Effector memory CD8-positive, alpha-beta T cell (primary cell): Measurements from ENCODE around the gene OR10V1.
A peak's percentile ranks its signal among the peaks of the same experiment; 100 is the strongest.
"Not testable (repeated sequence)": the region's sequence is repeated elsewhere in the genome, so short reads cannot be mapped to it uniquely, and the experiment has no call there.

ENCODE experiments used
- ATAC-seq: fragments of 150-1000 bp; cut with Tn5 transposase; replicated peaks from 2 replicates; pipeline ENCODE4 v1.10.0; 2021; ENCODE audit warnings: mild to moderate bottlenecking, moderate library complexity
- DNase-seq, 3 experiments: peaks; one replicate each; pipeline ENCODE4 v3.0.0; 2021
- H3K27ac Mint-ChIP-seq, 2 donors: one replicate each; pipeline ENCODE4 v1.8.0; 2022; ENCODE audit warnings: mild to moderate bottlenecking in 2 of 2, mixed read lengths in 2 of 2, moderate library complexity in 2 of 2
- H3K27me3 Mint-ChIP-seq, 2 donors: one replicate each; pipeline ENCODE4 v1.8.0; 2022; ENCODE audit warnings: mixed read lengths in 2 of 2
- H3K36me3 Mint-ChIP-seq: one replicate; pipeline ENCODE4 v1.8.0; 2022; ENCODE audit warnings: mild to moderate bottlenecking, moderate library complexity, mixed read lengths; ENCODE audit not compliant: insufficient read depth
- H3K4me1 Mint-ChIP-seq, 2 donors: one replicate each; pipeline ENCODE4 v1.8.0; 2022; ENCODE audit warnings: low read depth in 2 of 2, mixed read lengths in 2 of 2
- H3K4me3 Mint-ChIP-seq, 2 donors: one replicate each; pipeline ENCODE4 v1.8.0; 2022; ENCODE audit warnings: mild to moderate bottlenecking in 2 of 2, mixed read lengths in 2 of 2, moderate library complexity in 2 of 2
- H3K9me3 Mint-ChIP-seq, 2 donors: one replicate each; pipeline ENCODE4 v1.8.0; 2022; ENCODE audit warnings: mixed read lengths in 2 of 2

The OR10V1 gene

DNA sequence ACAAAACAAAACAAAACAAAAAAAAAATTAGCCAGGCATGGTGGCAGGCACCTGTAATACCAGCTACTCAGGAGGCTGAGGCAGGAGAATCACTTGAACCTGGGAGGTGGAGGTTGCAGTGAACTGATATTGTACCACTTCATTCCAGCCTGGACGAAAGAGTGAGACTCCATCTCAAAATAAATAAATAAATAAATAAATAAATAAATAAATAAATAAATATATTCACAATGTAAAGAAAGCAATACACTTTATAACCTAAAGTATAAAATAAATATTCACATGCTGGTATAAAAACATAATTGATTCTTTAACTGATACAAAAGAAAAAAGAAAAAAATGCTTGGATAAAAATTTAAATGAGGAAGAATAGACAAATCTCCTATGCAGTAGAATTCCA, 10.1 kb downstream of the OR10V1 start:
- ATAC-seq, DNase-seq, H3K4me1 Mint-ChIP-seq, H3K9me3 Mint-ChIP-seq, H3K4me3 Mint-ChIP-seq, H3K27ac Mint-ChIP-seq, H3K36me3 Mint-ChIP-seq: not testable (repeated sequence)
- peaks cover 47 to 51% of the 10 kb centered on the region in 2 donors for H3K27me3 Mint-ChIP-seq

DNA sequence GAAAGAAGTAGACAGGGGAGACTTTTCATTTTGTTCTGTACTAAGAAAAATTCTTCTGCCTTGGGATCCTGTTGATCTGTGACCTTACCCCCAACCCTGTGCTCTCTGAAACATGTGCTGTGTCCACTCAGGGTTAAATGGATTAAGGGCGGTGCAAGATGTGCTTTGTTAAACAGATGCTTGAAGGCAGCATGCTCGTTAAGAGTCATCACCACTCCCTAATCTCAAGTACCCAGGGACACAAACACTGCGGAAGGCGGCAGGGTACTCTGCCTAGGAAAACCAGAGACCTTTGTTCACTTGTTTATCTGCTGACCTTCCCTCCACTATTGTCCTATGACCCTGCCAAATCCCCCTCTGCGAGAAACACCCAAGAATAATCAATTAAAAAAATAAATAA, 13.5 kb downstream of the OR10V1 start:
- not testable (repeated sequence) for H3K4me1 Mint-ChIP-seq, H3K36me3 Mint-ChIP-seq, H3K9me3 Mint-ChIP-seq, DNase-seq, ATAC-seq, H3K4me3 Mint-ChIP-seq, H3K27ac Mint-ChIP-seq
- H3K27me3 Mint-ChIP-seq, result peaks cover 29 to 35% of the 10 kb centered on the region in 2 donors

DNA sequence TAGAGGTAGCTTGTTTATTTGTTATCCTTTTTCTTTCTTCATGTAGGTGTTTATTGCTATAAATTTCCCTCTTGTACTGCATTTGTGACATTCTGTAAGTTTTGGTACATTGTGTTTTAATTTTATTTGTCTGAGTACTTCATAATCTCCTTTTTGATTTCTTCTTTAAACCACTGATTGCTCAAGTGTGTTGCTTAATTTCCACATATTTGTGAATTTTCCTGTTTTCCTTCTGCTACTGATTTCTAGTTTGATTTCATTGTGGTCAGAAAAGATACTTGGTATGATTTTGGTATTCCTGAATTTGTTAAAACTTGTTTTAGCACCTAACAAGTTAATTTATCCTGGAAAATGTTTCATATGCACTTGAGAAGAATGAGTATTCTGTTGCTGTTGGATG, 15.1 kb downstream of the OR10V1 start:
- Mint-ChIP-seq H3K27me3 (peaks cover 16 to 20% of the 10 kb centered on the region in 2 donors), H3K36me3 (no peaks in the 10 kb centered on the region), H3K9me3 (peaks cover 0 to 3% of the 10 kb centered on the region in 2 donors), H3K4me1 (no peaks in the 10 kb centered on the region), H3K4me3 (no peak overlapping the region), H3K27ac (no peak overlapping the region)
- no peak for DNase-seq
- ATAC-seq, result no peak

DNA sequence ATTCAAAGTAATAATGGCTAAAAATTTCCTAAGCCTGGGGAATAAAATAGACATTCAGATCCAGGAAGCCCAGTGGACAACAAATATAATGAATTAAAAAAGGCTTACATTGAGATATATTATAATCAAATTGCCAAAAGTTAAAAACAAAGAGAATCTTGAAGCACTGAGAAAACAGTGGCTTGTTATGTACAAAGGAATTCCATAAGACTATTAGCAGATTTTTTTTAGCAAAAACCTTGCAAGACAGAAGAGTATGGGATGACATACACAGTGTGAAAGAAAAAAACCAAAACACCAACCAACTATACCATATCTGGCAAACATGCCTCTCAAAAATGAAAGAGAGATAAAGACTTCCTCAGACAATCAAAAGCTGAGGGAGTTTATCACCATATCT, 20.7 kb downstream of the OR10V1 start:
- no peak for DNase-seq
- no peak for ATAC-seq
- Mint-ChIP-seq H3K4me3 (no peak overlapping the region), H3K4me1 (no peaks in the 10 kb centered on the region), H3K27ac (no peak overlapping the region), H3K27me3 (peaks cover 19 to 27% of the 10 kb centered on the region in 2 donors), H3K36me3 (no peaks in the 10 kb centered on the region), H3K9me3 (peaks cover 7 to 13% of the 10 kb centered on the region in 2 donors)

DNA sequence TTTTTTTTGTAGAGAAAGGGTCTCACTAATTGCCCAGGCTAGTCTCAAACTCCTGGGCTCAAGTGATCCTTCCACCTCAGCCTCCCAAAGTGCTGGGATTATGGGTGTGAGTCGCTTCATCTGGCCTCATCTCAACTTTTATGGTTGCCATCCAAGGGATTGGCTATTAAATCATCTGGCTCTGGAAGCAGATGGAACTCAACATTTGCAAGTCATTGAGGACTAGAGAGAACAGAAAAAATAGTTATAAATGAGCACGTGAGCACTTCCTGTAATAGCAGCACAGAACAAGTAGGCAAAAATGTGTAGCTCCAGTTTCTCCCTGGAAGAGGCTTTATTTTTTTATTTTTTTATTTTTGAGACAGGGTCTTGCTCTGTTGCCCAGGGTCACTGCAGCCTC, 22.5 kb downstream of the OR10V1 start:
- H3K36me3 Mint-ChIP-seq, result no peaks in the 10 kb centered on the region
- H3K4me1 Mint-ChIP-seq, result no peaks in the 10 kb centered on the region
- H3K4me3 Mint-ChIP-seq, result no peak overlapping the region
- peaks cover 27 to 28% of the 10 kb centered on the region in 2 donors for H3K27me3 Mint-ChIP-seq
- peaks cover 4 to 13% of the 10 kb centered on the region in 2 donors for H3K9me3 Mint-ChIP-seq
- no peak for ATAC-seq
- no peak overlapping the region for H3K27ac Mint-ChIP-seq
- DNase-seq, result no peak

DNA sequence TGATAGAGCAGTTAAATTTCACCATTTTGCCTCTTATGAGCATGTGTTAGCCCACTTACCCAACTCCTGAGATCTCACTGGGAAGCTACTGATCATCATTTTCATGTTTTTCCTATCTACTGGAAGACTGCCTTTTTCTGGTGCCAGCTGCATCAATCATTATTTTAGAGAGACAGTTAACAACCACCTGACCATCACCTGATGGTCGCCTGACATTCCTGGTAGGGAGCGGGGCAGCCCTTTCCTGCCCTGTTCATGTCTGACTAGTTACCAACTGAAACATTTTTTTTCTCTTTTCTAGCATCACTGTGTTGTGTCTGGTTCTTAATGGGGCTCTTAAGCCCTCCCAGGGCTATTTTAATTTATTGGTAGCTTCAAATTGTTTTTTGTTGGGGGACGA, 24.6 kb downstream of the OR10V1 start:
- ATAC-seq (no peak), DNase-seq (no peak)
- Mint-ChIP-seq H3K4me3 (no peak overlapping the region), H3K27me3 (peaks cover 40 to 47% of the 10 kb centered on the region in 2 donors), H3K36me3 (no peaks in the 10 kb centered on the region), H3K4me1 (no peaks in the 10 kb centered on the region), H3K27ac (no peak overlapping the region), H3K9me3 (peaks cover 4 to 13% of the 10 kb centered on the region in 2 donors)

DNA sequence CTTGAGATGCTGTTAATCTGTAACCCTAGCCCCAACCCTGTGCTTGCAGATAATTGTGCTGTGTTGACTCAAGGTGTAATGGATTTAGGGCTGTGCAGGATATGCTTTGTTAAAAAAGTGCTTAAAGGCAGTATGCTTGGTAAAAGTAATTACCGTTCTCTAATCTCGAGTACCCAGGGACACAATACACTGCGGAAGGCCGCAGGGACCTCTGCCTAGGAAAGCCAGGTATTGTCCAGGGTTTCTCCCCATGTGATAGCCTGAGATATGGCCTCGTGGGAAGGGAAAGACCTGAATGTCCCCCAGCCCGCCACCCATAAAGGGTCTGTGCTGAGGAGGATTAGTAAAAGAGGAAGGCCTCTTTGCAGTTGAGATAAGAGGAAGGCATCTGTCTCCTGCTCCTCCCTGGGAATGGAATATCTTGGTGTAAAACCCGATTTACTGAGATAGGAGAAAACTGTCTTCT, 32.4 kb downstream of the OR10V1 start:
- not testable (repeated sequence) for H3K27ac Mint-ChIP-seq, H3K9me3 Mint-ChIP-seq, H3K4me3 Mint-ChIP-seq, ATAC-seq, H3K4me1 Mint-ChIP-seq, DNase-seq, H3K36me3 Mint-ChIP-seq
- H3K27me3 Mint-ChIP-seq, result peaks cover 31 to 44% of the 10 kb centered on the region in 2 donors

DNA sequence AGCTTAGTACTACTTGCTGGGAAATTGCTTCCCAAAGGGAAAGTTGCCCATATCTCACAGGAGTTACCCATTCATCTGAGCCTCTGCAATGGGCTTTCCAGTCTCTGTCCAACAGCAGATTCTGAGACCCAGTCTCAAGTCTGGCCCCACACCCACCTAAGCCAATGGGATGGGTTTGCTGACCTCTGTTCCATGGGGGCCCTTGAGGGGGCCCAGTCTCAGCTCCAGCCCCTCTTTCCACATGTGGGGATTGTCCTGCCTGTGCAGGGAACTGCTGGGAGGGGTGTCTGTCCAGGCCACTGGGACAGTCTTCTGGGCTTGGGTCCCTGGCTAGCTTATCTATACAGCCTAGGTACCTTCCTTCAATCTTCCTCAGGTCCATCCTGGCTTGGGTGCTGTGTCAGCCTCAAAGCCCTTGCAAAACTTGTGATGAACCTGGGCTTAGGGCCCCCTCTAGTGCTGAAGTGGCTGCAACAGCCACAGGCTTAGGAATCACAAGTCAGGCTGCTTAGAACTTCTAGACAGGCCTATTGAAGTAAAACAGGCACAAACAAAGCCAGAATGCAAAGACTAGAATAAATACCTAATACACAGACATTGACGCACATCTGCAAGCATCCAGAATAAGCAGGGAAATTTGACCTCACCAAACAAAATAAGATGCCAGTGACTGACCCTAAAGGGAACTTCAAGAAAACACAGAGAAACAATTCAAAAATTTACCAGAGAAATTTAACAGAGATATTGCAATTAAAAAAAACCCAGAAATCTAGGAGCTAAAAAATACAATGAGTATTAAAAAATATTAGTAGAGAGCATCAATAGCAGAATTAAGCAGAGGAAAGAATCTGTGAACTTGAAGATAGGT, 33.1 kb downstream of the OR10V1 start:
- H3K9me3 Mint-ChIP-seq, result no peaks in the 10 kb centered on the region
- no peaks in the 10 kb centered on the region for H3K4me1 Mint-ChIP-seq
- peak; percentile 38 to 46 (median 41) for DNase-seq

DNA sequence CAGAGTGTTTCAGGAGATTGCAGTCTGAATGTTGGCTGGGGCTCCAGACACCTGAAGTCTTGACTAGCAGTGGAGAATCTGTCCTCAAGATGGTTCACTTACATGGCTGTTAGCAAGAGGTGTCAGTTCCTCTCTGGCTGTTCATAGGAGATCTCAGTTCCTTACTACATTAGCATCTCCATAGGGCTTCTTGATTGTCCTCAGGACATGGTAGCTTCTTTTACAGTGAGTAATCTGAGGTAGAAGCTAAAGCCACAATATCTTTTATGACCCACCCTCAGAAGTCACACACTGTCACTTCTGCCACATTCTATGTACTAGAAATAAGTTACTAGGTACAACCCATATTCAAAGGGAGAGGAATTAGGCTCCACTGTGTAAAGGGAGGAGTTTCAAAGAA, 34.3 kb downstream of the OR10V1 start:
- Mint-ChIP-seq H3K27me3 (peaks cover 23 to 33% of the 10 kb centered on the region in 2 donors), H3K9me3 (no peaks in the 10 kb centered on the region), H3K36me3 (no peaks in the 10 kb centered on the region), H3K27ac (no peak overlapping the region), H3K4me1 (no peaks in the 10 kb centered on the region), H3K4me3 (no peak overlapping the region)
- ATAC-seq (no peak), DNase-seq (no peak)

More for the DNA sequence above, 33.1 kb downstream of the OR10V1 start:
- Mint-ChIP-seq H3K27me3 (peaks cover 31 to 42% of the 10 kb centered on the region in 2 donors), H3K4me3 (no peak overlapping the region), H3K36me3 (no peaks in the 10 kb centered on the region), H3K27ac (no peak overlapping the region)
- peak; percentile 84 for ATAC-seq

DNA sequence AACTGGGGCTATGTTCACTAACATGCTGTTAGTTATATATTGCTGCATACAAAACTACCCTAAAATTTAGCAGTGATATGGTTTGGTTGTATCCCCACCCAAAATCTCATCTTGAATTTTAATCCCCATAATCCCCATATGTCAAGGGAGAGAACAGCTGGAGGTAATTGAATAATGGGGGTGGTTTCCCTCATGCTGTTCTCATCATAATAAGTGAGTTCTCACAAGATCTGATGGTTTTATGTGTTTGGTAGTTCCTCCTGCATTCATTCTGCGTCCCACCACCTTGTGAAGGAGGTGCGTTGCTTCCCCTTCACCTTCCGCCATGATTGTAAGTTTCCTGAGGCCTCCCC, 34.9 kb downstream of the OR10V1 start:
- H3K27ac Mint-ChIP-seq, result no peak overlapping the region
- H3K4me1 Mint-ChIP-seq, result no peaks in the 10 kb centered on the region
- no peaks in the 10 kb centered on the region for H3K36me3 Mint-ChIP-seq
- H3K9me3 Mint-ChIP-seq, result no peaks in the 10 kb centered on the region
- H3K27me3 Mint-ChIP-seq, result peaks cover 19 to 27% of the 10 kb centered on the region in 2 donors
- DNase-seq (no peak), ATAC-seq (no peak)
- H3K4me3 Mint-ChIP-seq, result no peak overlapping the region

DNA sequence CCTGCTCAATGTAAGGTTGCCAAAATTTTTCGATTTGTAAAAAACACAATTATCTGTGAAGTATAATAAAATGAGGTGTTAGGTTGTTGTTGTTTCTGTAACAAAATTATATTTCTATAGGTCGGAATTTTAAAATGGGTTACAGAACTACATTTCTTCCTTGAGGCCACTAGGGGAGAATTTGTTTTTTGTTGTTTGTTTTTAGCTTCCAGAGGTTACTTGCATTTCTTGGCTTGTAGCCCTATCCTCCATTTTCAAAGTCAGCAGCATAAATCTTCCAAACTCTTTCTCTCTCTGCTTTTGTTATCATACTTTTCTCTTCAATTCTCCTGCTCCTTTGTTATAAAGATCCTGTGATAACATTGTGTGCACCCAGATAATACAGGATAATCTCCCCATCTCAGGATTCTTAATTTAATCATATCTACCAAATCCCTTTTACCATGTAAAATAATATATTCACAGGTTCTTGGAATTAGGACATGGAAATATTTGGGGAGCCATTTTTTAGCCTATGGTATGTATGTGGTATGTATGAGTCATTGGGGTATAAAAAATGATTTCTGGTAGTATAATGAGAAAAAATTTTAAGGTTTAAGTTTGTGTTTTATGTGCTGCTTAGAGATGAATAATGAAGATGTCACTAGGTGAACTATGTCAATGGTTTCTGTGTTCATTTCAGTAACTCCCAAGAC, 35.4 kb downstream of the OR10V1 start:
- H3K4me3 Mint-ChIP-seq, result no peak overlapping the region
- H3K4me1 Mint-ChIP-seq, result no peaks in the 10 kb centered on the region
- no peak overlapping the region for H3K27ac Mint-ChIP-seq
- H3K9me3 Mint-ChIP-seq, result no peaks in the 10 kb centered on the region
- no peaks in the 10 kb centered on the region for H3K36me3 Mint-ChIP-seq
- peaks cover 15 to 25% of the 10 kb centered on the region in 2 donors for H3K27me3 Mint-ChIP-seq
- DNase-seq, result no peak
- ATAC-seq, result no peak

DNA sequence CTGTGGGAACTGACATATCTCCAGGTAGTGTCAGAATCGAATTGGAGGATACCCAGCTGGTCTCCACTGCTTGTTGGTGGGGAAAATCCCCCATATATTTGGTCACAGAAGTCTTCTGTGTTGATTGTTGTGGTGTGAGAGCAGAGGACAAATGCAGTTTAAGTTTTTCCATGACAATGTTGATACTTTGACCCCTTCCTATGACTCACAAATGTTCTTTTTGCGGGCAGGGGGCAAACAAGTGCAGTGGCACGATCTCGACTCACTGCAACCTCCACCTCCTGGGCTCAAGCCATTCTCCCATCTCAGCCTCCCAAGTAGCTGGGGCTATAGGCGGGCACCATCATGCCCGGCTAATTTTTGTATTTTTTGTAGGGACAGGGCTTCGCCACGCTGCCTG, 37.4 kb downstream of the OR10V1 start:
- ATAC-seq (no peak), DNase-seq (no peak)
- H3K4me1 Mint-ChIP-seq, result no peaks in the 10 kb centered on the region
- no peaks in the 10 kb centered on the region for H3K9me3 Mint-ChIP-seq
- H3K36me3 Mint-ChIP-seq, result no peaks in the 10 kb centered on the region
- no peak overlapping the region for H3K4me3 Mint-ChIP-seq
- peaks cover 12 to 14% of the 10 kb centered on the region in 2 donors for H3K27me3 Mint-ChIP-seq
- no peak overlapping the region for H3K27ac Mint-ChIP-seq

DNA sequence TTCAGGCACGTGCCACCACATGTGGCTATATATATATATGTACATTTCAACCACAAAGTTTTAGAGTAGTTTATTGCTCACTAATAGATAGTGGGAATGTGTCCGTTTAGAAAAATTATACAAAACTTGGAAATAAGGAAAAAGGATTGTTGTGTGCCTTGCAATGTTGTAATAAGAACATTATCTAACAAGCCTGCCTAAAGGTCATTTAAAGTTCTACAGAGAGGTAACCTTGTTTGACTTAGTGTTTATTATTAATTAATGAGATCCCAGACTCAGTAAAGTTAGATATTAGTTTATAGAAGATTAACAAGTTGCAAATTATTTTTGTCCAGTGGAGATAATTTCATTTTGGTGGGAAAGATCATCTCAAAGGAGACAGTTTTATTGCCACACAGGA, 39.4 kb downstream of the OR10V1 start:
- Mint-ChIP-seq H3K4me1 (peaks cover 3 to 4% of the 10 kb centered on the region in 2 donors), H3K9me3 (no peaks in the 10 kb centered on the region), H3K27me3 (peaks cover 6 to 7% of the 10 kb centered on the region in 2 donors), H3K4me3 (no peak overlapping the region), H3K27ac (no peak overlapping the region), H3K36me3 (peaks cover 7% of the 10 kb centered on the region)
- ATAC-seq (no peak), DNase-seq (no peak)

DNA sequence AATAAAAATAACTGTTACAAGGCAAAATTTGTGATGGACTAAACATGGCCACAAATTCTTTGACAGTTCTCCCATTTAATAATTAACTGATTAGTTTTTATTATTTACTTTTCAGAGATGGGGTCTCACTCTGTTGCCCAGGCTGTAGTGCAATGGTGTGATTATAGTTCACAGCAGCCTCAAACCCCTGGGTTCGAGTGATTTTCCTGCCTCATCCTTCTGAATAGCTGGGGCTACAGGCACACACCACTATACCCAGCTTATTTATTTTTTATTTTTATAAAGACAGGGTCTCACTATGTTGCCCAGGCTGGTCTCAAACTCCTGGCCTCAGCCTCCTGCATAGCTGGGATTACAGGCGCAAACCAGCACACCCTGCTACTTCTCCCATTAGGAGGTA, 40.4 kb downstream of the OR10V1 start:
- Mint-ChIP-seq H3K4me3 (no peak overlapping the region), H3K27me3 (peaks cover 6 to 7% of the 10 kb centered on the region in 2 donors), H3K27ac (no peak overlapping the region), H3K9me3 (no peaks in the 10 kb centered on the region), H3K4me1 (peaks cover 3 to 4% of the 10 kb centered on the region in 2 donors), H3K36me3 (peaks cover 14% of the 10 kb centered on the region)
- no peak for DNase-seq
- no peak for ATAC-seq
